ENCODE measurements around the gene TXN. TPM values are rescaled to one million over a fixed set of nuclear protein-coding genes. Genes with fewer than 3 reads are reported as not detected.
"Not testable (repeated sequence)": the region's sequence is repeated elsewhere in the genome, so short reads cannot be mapped to it uniquely, and the experiment has no call there.

TXN gene
- total and polyA plus RNA-seq, 2 of the 4 experiments (the other 2 are of a cell fraction): 277 to 578 TPM

DNA sequence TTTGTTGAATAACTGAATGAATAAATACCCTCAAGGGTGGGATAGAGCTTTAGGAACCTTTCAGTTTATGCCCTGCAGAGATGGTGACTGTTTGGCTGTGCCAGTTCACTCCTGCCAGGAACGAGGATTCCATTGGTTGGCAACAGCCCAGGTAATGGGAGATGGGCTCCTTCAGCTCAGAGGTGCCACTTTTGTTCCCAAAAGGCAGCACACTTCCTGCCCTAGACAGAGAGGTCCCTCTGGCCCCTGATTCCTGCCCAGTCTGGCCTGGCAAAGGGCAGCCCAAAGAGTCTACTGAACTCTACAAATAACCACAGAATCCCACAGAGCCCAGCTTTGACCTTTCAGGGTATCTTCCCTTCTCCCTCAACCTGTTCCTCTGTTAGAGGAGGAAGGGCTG, 49.9 kb downstream of the TXN start:
- Histone ChIP-seq H3K36me3 (ENCODE audit: control insufficient read depth, insufficient read depth, low read length) (no peaks in the 10 kb centered on the region), H2AK5ac (ENCODE audit: low read depth, low read length) (no peak overlapping the region), H3K4ac (ENCODE audit: low read depth, low read length) (no peak overlapping the region), H2BK20ac (ENCODE audit: low read depth, low read length) (no peak overlapping the region), H2BK5ac (ENCODE audit: low read depth, low read length, poor library complexity, severe bottlenecking) (no peak overlapping the region), H3K56ac (ENCODE audit: extremely low read depth, insufficient read depth, low read length) (no peak overlapping the region), H3K18ac (ENCODE audit: low read depth, low read length) (no peak overlapping the region), H3K9ac (ENCODE audit: low read depth, low read length) (no peak overlapping the region), H2BK15ac (ENCODE audit: low read depth, low read length) (no peak overlapping the region), H3K27ac (ENCODE audit: insufficient read depth, low read length) (no peak overlapping the region), H3K4me2 (ENCODE audit: low read depth, low read length) (no peak overlapping the region), H3K14ac (replicated peaks; ENCODE audit: low read depth, low read length) (no peak overlapping the region), H4K91ac (ENCODE audit: insufficient read depth, low read depth, low read length) (no peak overlapping the region), H2AFZ (replicated peaks; ENCODE audit: low read length, poor library complexity) (no peak overlapping the region), H3K9me1 (ENCODE audit: insufficient read depth, low read length) (no peaks in the 10 kb centered on the region), H4K20me1 (ENCODE audit: insufficient read depth, low read length) (no peaks in the 10 kb centered on the region), H3K4me1 (ENCODE audit: control insufficient read depth, insufficient read depth, low read length) (no peaks in the 10 kb centered on the region), H3K79me1 (ENCODE audit: low read depth in 1 of 2, low read length in 2 of 2) (no peaks in the 10 kb centered on the region), H3K4me3 (ENCODE audit: insufficient read depth, low read depth, low read length) (no peak overlapping the region), H2AK9ac (replicated peaks; ENCODE audit: low read depth, low read length, poor library complexity) (no peak overlapping the region), H4K8ac (ENCODE audit: low read depth in 2 of 2, low read length in 2 of 2) (no peak overlapping the region), H3K27me3 (ENCODE audit: control insufficient read depth, insufficient read depth, low read length) (peaks cover 35% of the 10 kb centered on the region), H2BK120ac (ENCODE audit: low read depth, low read length) (no peak overlapping the region), H4K5ac (ENCODE audit: low read depth, low read length) (no peak overlapping the region), H3K9me3 (ENCODE audit: control insufficient read depth, insufficient read depth, low read length) (no peaks in the 10 kb centered on the region), H3K23ac (ENCODE audit: low read depth, low read length) (no peak overlapping the region)
- intact Hi-C loops (cut with micrococcal nuclease) (no loop called here), in situ Hi-C loops (cut with MboI; ENCODE audit: low sequenced_read_pairs) (no loop called here), dilution Hi-C loops (cut with HindIII; ENCODE audit: low sequenced_read_pairs, unreplicated experiment) (no loop called here)
- 60% methylated on average over 1 of the region's 1 CpG; no CpG with 5 or more reads in 1 of the 2 experiments for WGBS, 2 experiments (ENCODE audit: extremely low coverage in 2 of 2, insufficient read length in 1 of 2)
- no peak for ATAC-seq (ENCODE audit: low read depth)
- TF ChIP-seq NFE2L2 (IDR thresholded peaks at IDR 0.05; ENCODE audit: low read depth, low read length) (no peak), MAZ (IDR thresholded peaks at IDR 0.05; ENCODE audit: borderline replicate concordance, low read depth, low read length) (no peak), POLR2A (IDR thresholded peaks at IDR 0.05; ENCODE audit: low read depth, low read length) (no peak), CEBPB (IDR thresholded peaks at IDR 0.05; ENCODE audit: low read depth, low read length) (no peak), RAD21 (IDR thresholded peaks at IDR 0.05; ENCODE audit: low read length) (no peak), RCOR1 (IDR thresholded peaks at IDR 0.05; ENCODE audit: insufficient replicate concordance, low read length) (no peak)
- TF ChIP-seq, protein P1, sequence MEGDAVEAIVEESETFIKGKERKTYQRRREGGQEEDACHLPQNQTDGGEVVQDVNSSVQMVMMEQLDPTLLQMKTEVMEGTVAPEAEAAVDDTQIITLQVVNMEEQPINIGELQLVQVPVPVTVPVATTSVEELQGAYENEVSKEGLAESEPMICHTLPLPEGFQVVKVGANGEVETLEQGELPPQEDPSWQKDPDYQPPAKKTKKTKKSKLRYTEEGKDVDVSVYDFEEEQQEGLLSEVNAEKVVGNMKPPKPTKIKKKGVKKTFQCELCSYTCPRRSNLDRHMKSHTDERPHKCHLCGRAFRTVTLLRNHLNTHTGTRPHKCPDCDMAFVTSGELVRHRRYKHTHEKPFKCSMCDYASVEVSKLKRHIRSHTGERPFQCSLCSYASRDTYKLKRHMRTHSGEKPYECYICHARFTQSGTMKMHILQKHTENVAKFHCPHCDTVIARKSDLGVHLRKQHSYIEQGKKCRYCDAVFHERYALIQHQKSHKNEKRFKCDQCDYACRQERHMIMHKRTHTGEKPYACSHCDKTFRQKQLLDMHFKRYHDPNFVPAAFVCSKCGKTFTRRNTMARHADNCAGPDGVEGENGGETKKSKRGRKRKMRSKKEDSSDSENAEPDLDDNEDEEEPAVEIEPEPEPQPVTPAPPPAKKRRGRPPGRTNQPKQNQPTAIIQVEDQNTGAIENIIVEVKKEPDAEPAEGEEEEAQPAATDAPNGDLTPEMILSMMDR (conservative IDR thresholded peaks at IDR 0.05; ENCODE audit: low read depth, low read length): no peak
- no TSS peak for BruUV-seq (replicated peaks)
- ChIA-PET POLR2A (ENCODE audit: unreplicated experiment) (no interaction called here), CTCF (no interaction called here)
- no peak for DNase-seq

DNA sequence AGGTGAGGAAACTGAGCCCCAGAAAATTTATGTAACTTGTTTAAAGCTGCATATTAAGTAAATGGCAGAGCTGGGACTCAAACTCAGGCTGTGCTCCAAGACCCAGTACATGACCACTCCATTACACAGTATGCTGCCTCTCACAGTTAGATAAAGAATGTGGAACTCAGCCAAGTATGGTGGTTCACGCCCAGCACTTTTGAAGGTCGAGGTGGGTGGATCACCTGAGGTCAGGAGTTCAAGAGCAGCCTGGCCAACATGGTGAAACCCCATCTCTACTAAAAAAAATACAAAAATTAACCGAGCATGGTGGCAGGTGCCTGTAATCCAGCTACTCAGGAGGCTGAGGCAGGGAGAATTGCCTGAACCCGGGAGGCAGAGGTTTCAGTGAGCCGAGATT, 50.7 kb downstream of the TXN start:
- H2BK120ac ChIP-seq (ENCODE audit: low read depth, low read length); H2BK20ac ChIP-seq (ENCODE audit: low read depth, low read length); H3K4ac ChIP-seq (ENCODE audit: low read depth, low read length); H4K91ac ChIP-seq (ENCODE audit: insufficient read depth, low read depth, low read length); H2BK15ac ChIP-seq (ENCODE audit: low read depth, low read length); H2AK5ac ChIP-seq (ENCODE audit: low read depth, low read length); H3K4me1 ChIP-seq (ENCODE audit: control insufficient read depth, insufficient read depth, low read length); H3K27ac ChIP-seq (ENCODE audit: insufficient read depth, low read length); H4K5ac ChIP-seq (ENCODE audit: low read depth, low read length); H3K56ac ChIP-seq (ENCODE audit: extremely low read depth, insufficient read depth, low read length); H3K18ac ChIP-seq (ENCODE audit: low read depth, low read length); in situ Hi-C loops (cut with MboI; ENCODE audit: low sequenced_read_pairs); POLR2A ChIA-PET (ENCODE audit: unreplicated experiment); H3K4me2 ChIP-seq (ENCODE audit: low read depth, low read length); H3K36me3 ChIP-seq (ENCODE audit: control insufficient read depth, insufficient read depth, low read length); dilution Hi-C loops (cut with HindIII; ENCODE audit: low sequenced_read_pairs, unreplicated experiment); H3K4me3 ChIP-seq (ENCODE audit: insufficient read depth, low read depth, low read length); H3K9me1 ChIP-seq (ENCODE audit: insufficient read depth, low read length); H2BK5ac ChIP-seq (ENCODE audit: low read depth, low read length, poor library complexity, severe bottlenecking); H3K9ac ChIP-seq (ENCODE audit: low read depth, low read length); intact Hi-C loops (cut with micrococcal nuclease); H2AFZ ChIP-seq (replicated peaks; ENCODE audit: low read length, poor library complexity); H3K79me1 ChIP-seq (ENCODE audit: low read depth in 1 of 2, low read length in 2 of 2); H3K9me3 ChIP-seq (ENCODE audit: control insufficient read depth, insufficient read depth, low read length); ATAC-seq (ENCODE audit: low read depth); BruUV-seq (replicated peaks); H3K23ac ChIP-seq (ENCODE audit: low read depth, low read length); H4K20me1 ChIP-seq (ENCODE audit: insufficient read depth, low read length); H2AK9ac ChIP-seq (replicated peaks; ENCODE audit: low read depth, low read length, poor library complexity); CTCF ChIA-PET; DNase-seq; H4K8ac ChIP-seq (ENCODE audit: low read depth in 2 of 2, low read length in 2 of 2); H3K14ac ChIP-seq (replicated peaks; ENCODE audit: low read depth, low read length): not testable (repeated sequence)
- 70% methylated on average over 2 of the region's 5 CpGs; no CpG with 5 or more reads in 1 of the 2 experiments for WGBS, 2 experiments (ENCODE audit: extremely low coverage in 2 of 2, insufficient read length in 1 of 2)
- peaks cover 39% of the 10 kb centered on the region for H3K27me3 ChIP-seq (ENCODE audit: control insufficient read depth, insufficient read depth, low read length)

All from IMR-90 (cell line).